Measurements from ENCODE around the gene GOSR1.
"Not testable (repeated sequence)": the region's sequence is repeated elsewhere in the genome, so short reads cannot be mapped to it uniquely, and the experiment has no call there.

GOSR1 gene

GRCh38 chr17:30545024-30545423 lies 67.8 kb downstream of the GOSR1 start:
- DNase-seq (ENCODE audit: low read depth in 2 of 2) = no peak

DNA sequence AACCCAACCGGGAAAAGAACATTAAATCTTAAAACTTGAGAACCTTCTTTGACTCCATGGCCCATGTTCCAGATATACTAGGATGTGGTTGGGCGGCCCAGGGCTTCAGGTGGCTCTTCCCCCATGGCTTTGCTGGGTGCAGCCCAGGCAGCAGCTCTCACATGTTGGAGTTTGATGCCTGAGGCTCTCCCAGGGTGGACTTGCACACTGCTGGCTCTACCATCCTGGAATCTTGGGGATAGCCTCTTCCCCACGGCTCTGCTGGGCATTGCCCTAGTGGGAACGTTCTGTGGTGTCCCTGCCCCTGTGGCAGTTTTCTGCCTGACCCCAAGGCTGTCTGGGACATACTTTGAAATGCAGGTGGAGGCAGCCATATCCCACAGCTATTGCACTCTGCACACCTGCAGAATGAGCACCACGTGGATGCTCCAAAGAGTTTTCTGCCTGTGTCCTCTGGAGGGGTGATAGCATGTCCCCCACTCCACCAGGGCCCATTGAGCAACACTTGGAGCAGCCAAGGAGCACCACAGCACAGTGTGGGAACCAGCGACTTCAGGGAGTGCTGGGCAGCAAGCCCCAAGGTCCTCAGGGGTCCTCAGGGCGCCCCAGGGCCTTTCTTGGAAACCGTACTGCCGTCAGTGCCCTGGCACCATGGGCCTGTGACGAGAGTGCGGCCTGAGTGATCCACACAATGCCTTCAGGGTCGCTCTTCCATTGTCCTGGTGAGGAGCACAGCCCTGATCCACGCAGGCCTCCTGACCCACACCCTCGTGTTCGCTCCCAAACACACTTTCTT lies 70.8 kb downstream of the GOSR1 start:
- no peak for DNase-seq (ENCODE audit: low read depth in 2 of 2)

DNA sequence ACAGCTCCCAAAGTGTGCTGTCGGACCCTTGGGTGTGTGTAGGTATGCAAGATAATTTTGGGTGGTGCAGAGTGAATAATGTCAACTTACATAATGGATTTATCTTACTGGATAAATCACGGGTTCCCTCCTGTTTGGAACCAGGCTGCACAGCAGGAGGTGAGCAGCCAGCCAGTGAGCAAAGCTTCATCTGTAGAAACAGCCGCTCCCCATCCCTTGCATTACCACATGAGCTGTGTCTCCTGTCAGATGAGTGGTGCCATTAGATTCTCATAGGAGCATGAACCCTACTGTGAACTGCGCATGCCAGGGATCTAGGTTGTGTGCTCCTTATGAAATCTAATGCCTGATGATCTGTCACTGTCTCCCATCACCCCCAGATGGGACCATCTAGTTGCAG lies 72.0 kb downstream of the GOSR1 start:
- DNase-seq (ENCODE audit: low read depth in 2 of 2) = not testable (repeated sequence)

GRCh38 chr17:30549864-30550511 lies 72.8 kb downstream of the GOSR1 start:
- DNase-seq (ENCODE audit: low read depth in 2 of 2) = no peak

- DNase-seq (ENCODE audit: low read depth in 2 of 2) = no peak
Observed at GRCh38 chr17:30550512-30551273, 73.5 kb downstream of the GOSR1 start.

- not testable (repeated sequence) for DNase-seq (ENCODE audit: low read depth in 2 of 2)
Observed at GRCh38 chr17:30551274-30551995, 74.2 kb downstream of the GOSR1 start.

DNA sequence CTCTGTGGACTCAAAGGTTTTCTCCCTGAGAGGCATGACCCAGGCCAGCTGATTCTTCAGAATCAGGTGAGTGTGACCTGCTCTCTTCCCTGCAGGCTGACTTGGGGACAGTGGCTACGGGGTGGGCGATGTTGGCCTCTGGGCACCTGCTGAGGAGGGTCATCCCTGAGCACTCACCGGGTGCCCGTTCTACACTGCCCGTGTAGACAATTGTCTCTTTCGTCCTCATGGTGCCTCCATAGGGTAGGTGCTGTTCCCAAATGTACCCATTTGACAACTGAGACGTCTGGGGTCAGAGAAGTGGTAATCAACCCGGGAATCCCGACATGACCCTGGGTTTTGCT lies 74.8 kb downstream of the GOSR1 start:
- DNase-seq (ENCODE audit: low read depth in 2 of 2) = no peak

GRCh38 chr17:30552994-30553566 lies 75.9 kb downstream of the GOSR1 start:
- no peak for DNase-seq (ENCODE audit: low read depth in 2 of 2)

DNA sequence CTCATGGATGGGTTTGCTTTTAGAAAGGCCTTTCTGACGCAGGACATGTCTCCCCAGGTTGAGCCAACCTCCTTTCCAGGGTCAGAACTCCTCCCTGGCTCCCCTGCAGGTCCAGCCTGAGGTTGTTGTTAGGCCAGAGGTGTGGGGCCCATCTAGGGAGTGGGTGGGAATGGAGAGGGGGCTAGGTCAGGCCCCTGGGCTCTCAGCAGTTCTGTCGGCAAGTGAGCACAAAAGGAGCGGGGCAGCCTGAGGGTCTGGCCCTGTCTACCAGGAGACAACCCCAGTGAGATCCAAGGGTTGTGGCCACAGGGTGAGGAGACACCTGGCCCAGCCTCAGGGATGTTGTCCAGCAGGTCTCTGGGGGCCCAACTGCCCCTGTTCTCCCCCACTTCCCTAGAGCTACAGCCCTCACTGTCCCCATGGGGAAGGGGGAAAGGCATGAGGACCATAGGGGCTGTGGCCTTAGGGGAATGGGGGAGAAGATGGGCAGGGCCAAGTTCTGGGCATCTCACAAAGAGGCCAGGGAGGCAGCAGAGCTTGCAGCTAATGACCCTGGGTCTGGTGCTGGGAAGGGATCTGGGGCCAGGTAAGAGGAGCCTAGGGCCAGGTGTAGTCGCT lies 76.7 kb downstream of the GOSR1 start:
- DNase-seq (ENCODE audit: low read depth in 2 of 2) = not testable (repeated sequence)

DNA sequence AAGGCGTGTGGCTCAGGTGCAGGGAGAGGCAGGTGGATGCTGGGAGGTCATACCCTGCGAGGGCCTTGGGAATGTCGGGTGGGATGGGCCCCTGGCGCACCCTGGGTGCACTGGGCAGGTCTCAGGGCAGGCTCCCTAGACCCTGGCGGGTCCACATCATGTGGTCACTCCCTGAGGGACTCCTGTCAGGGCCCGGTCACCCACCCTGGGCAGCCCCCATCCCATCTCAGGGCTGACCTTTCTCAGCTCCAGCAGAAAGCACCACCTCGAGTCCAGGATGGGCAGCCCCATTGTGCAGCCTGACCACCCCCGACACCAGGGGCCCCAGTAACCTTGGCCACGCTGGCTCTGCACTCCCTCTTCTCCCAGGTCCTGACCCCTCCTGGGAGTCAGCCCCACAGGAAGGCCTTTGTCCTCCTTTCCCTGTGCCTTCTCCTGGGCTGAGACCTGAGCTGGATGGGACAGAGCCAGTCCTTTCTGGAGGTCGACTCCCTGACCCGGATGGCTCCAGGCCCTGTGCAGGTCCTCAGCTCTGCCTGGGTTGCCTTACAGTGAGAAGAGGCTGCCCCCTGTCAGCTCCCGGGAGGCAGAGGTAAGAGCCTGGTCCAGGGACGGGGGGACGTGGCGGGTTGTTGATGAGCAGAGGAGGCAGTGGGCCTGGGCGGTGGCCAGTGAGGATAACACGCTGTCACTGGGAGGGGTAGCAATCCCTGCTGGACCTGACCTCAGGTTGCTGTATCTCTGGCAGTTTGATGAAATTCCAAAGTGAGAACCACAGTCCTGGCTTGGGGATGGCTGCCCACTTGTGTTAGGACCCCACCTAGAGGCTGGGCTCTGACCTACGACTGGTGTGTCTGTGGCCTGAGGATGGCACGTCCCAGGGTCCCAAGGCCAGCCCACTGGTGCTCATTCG lies 77.9 kb downstream of the GOSR1 start:
- no peak for DNase-seq (ENCODE audit: low read depth in 2 of 2)

GRCh38 chr17:30555942-30556341 lies 78.7 kb downstream of the GOSR1 start:
- DNase-seq (ENCODE audit: low read depth in 2 of 2) = no peak

- no peak for DNase-seq (ENCODE audit: low read depth in 2 of 2)
Observed at GRCh38 chr17:30556374-30557332, 79.4 kb downstream of the GOSR1 start.

DNA sequence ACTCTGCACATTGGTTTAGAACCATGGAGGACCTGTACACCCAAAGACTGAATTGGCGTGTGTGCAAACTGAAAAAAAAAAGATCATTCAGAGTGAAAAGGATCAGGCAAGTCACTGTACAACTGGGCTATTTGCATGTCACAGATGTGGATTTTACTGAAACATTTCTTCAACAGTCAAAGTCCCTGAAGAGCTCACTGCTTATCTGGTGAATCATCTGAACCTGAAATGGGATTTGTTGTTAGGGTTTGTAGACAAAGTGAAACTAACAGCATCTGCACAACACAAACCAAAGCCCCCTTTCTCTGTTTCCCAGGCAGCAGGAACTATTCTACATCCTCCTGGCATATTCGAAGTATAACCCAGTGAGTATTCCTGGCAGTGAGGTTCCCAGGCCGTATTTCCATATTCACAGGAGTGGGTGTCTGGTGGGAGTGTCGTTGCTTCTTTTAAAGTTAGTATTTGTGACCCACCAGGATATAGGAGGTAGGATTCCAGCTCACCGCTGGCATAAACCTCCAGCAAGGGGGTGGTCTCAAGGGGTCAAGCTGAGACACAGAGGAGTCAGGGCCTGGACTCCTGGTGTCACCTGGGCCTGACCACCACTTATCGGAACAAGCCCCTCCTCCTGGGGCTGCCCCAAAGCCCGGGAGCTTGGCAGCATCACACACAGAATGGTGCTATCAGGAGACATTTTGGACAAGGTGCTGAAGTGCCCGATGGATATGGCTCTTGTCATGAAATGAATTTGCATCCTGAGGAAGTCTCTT lies 80.9 kb downstream of the GOSR1 start:
- no peak for DNase-seq (ENCODE audit: low read depth in 2 of 2)

GRCh38 chr17:30558686-30559545 lies 81.7 kb downstream of the GOSR1 start:
- DNase-seq (ENCODE audit: low read depth in 2 of 2) = no peak

- DNase-seq (ENCODE audit: low read depth in 2 of 2) = no peak
Observed at GRCh38 chr17:30559656-30560055, 82.4 kb downstream of the GOSR1 start.

- DNase-seq (ENCODE audit: low read depth in 2 of 2) = not testable (repeated sequence)
Observed at GRCh38 chr17:30560117-30561026, 83.2 kb downstream of the GOSR1 start.

All from fibroblast of skin of left quadriceps (primary cell).